Caco-2 (cell line): Measurements from ENCODE around the gene DUOXA1. TPM values are rescaled to one million over a fixed set of nuclear protein-coding genes. Genes with fewer than 3 reads are reported as not detected.
"Not testable (repeated sequence)": the region's sequence is repeated elsewhere in the genome, so short reads cannot be mapped to it uniquely, and the experiment has no call there.

Experiments used
- BruUV-seq: library from RNA; stranded (reverse); fragments of 400-500 nt; replicated peaks from 2 replicates; lab custom pipeline; 2021; lab: Mats Ljungman, UMichigan
- CTCF ChIA-PET: fragments of 300-600 bp; sonication (Branson Sonifier 250); formaldehyde crosslinking; loops from one replicate; lab custom pipeline; 2022; ENCODE audit warnings: antibody characterized with exemption; lab: Charles Lee
- POLR2A ChIA-PET: fragments of 300-600 bp; sonication (Branson Sonifier 250); formaldehyde crosslinking; loops from one replicate; lab custom pipeline; 2022; ENCODE audit warnings: antibody characterized with exemption; lab: Charles Lee
- DNase-seq, 2 experiments: peaks; one replicate each; pipeline versions ENCODE4 v3.0.0 to v3.0.0-alpha.2; 2020 to 2022
- H3K27me3 ChIP-seq: replicated peaks from 2 replicates; pipeline ENCODE4 v1.6.0; 2011; ENCODE audit warnings: low read length; ENCODE audit not compliant: control insufficient read depth, insufficient read depth
- H3K36me3 ChIP-seq: 2 replicates; pipeline ENCODE4 v1.5.1; 2011; ENCODE audit warnings: low read length; ENCODE audit not compliant: control insufficient read depth, insufficient read depth
- H3K4me1 ChIP-seq: fragments of 250-450 bp; sonication (Bioruptor Pico); 2 replicates; pipeline ENCODE4 v1.5.1; 2020; ENCODE audit warnings: mild to moderate bottlenecking
- H3K4me3 ChIP-seq: 2 replicates; pipeline ENCODE4 v1.5.1; 2011; ENCODE audit warnings: low read depth, mild to moderate bottlenecking, control low read depth, low read length
- H3K9me3 ChIP-seq: fragments of 250-450 bp; sonication (Bioruptor Pico); 2 replicates; pipeline ENCODE4 v1.5.1; 2020; ENCODE audit warnings: mild to moderate bottlenecking, moderate library complexity
- H3K27ac Mint-ChIP-seq: one replicate; pipeline ENCODE4 v1.8.0; 2022; ENCODE audit warnings: mixed read lengths; ENCODE audit not compliant: unreplicated experiment
- H3K27me3 Mint-ChIP-seq: one replicate; pipeline ENCODE4 v1.8.0; 2022; ENCODE audit warnings: mixed read lengths; ENCODE audit not compliant: insufficient read depth, unreplicated experiment
- H3K36me3 Mint-ChIP-seq: one replicate; pipeline ENCODE4 v1.8.0; 2022; ENCODE audit warnings: mild to moderate bottlenecking, mixed read lengths; ENCODE audit not compliant: insufficient read depth, unreplicated experiment
- H3K4me1 Mint-ChIP-seq: one replicate; pipeline ENCODE4 v1.8.0; 2022; ENCODE audit warnings: low read depth, mixed read lengths; ENCODE audit not compliant: unreplicated experiment
- H3K4me3 Mint-ChIP-seq: one replicate; pipeline ENCODE4 v1.8.0; 2022; ENCODE audit warnings: mild to moderate bottlenecking, moderate library complexity, mixed read lengths; ENCODE audit not compliant: unreplicated experiment
- H3K9me3 Mint-ChIP-seq: one replicate; pipeline ENCODE4 v1.8.0; 2022; ENCODE audit warnings: mixed read lengths; ENCODE audit not compliant: unreplicated experiment
- intact Hi-C: fragments of 100-400 bp; cut with micrococcal nuclease; formaldehyde crosslinking; loops from one replicate; pipeline ENCODE4 v1.10.0; 2022; ENCODE audit not compliant: unreplicated experiment
- total RNA-seq: library from RNA; stranded (reverse); gene quantifications from 2 replicates; pipeline ENCODE4 v1.2.3, GENCODE V29; 2022
- TF ChIP-seq, protein P1 (sequence below), 2 experiments: fragments of 200-600 bp in 1 of 2; IDR thresholded peaks; 1 replicate in 1 of 2; 2 replicates in 1 of 2; pipeline versions ENCODE4 v1.5.1 to v1.8.0; 2011 to 2022; ENCODE audit warnings: antibody characterized with exemption in 1 of 2, control low read depth in 1 of 2, inconsistent platforms in 1 of 2, low read depth in 1 of 2, low read length in 1 of 2, mild to moderate bottlenecking in 1 of 2, moderate library complexity in 1 of 2; ENCODE audit not compliant: insufficient read depth in 1 of 2, severe bottlenecking in 1 of 2, unreplicated experiment in 1 of 2

DUOXA1 gene
- total RNA-seq, 1 experiment from 2014 or later: not detected

DNA sequence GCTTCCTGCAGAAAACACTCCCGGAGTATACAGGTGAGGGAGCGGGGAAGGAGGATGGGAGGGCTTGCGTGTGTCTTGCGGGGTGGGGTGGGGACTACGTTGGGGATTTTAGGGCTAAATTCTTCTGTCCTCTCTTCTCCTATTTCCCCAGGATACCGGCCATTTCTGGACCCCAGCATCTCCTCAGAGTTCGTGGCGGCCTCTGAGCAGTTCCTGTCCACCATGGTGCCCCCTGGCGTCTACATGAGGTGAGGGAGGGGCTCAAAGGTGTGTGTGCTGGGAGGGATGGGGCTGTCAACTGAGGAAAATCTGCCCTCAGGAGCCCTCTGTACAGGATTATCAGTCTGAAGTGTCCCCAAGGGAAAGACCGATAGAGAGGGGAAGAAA, 6.7 kb upstream of the DUOXA1 start:
- no peaks in the 10 kb centered on the region for H3K4me1 Mint-ChIP-seq
- Histone ChIP-seq H3K9me3 (no peaks in the 10 kb centered on the region), H3K36me3 (no peaks in the 10 kb centered on the region), H3K4me3 (no peak overlapping the region), H3K4me1 (no peaks in the 10 kb centered on the region), H3K27me3 (no peaks in the 10 kb centered on the region)
- H3K27ac Mint-ChIP-seq: no peak overlapping the region
- TF ChIP-seq, protein P1, sequence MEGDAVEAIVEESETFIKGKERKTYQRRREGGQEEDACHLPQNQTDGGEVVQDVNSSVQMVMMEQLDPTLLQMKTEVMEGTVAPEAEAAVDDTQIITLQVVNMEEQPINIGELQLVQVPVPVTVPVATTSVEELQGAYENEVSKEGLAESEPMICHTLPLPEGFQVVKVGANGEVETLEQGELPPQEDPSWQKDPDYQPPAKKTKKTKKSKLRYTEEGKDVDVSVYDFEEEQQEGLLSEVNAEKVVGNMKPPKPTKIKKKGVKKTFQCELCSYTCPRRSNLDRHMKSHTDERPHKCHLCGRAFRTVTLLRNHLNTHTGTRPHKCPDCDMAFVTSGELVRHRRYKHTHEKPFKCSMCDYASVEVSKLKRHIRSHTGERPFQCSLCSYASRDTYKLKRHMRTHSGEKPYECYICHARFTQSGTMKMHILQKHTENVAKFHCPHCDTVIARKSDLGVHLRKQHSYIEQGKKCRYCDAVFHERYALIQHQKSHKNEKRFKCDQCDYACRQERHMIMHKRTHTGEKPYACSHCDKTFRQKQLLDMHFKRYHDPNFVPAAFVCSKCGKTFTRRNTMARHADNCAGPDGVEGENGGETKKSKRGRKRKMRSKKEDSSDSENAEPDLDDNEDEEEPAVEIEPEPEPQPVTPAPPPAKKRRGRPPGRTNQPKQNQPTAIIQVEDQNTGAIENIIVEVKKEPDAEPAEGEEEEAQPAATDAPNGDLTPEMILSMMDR (IDR thresholded peaks at IDR 0.05; ENCODE audit: insufficient read depth in 1 of 2, low read depth in 1 of 2, low read length in 1 of 2, severe bottlenecking in 1 of 2, unreplicated experiment in 1 of 2): no peak
- H3K9me3 Mint-ChIP-seq: no peaks in the 10 kb centered on the region
- no peaks in the 10 kb centered on the region for H3K36me3 Mint-ChIP-seq
- POLR2A ChIA-PET: no interaction called here
- CTCF ChIA-PET: interaction anchor here (1.6 kb wide), 1 partner anchor 10 kb away, joined by 4 read pairs; no protein-coding TSS in a partner anchor
- BruUV-seq: no TSS peak
- intact Hi-C loops: no loop called here
- no peak overlapping the region for H3K4me3 Mint-ChIP-seq
- H3K27me3 Mint-ChIP-seq: no peaks in the 10 kb centered on the region
- DNase-seq: no peak

DNA sequence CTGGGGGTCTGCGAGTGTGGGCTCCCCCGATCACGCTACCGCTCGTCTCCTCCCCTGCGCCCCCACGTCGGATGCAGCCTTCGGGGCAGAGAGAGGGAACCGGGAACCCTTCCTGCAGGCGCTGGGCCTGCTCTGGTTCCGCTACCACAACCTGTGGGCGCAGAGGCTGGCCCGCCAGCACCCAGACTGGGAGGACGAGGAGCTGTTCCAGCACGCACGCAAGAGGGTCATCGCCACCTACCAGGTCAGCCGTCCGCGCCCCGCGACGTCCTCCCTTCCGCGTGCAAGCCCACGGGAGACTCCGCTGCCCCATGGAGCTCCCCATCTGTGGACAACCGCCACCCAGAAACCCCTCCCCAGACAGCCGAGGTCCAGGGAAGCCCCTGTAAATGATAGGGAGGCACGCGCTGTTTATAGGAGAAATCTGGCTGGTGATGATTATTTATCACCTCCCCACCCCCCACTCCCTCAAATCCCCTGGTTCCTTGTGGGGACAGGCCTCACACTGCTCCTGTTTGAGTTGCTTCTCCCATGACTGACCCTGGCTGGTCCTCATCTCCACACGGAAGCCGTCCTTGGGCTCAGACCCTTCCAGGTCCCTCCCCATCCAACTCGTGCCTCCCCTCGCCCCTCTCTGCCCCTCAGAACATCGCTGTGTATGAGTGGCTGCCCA, 6.2 kb upstream of the DUOXA1 start:
- H3K27me3 Mint-ChIP-seq, H3K4me1 ChIP-seq, H3K36me3 Mint-ChIP-seq, H3K4me3 Mint-ChIP-seq, DNase-seq, H3K4me3 ChIP-seq, H3K27ac Mint-ChIP-seq, H3K9me3 Mint-ChIP-seq, H3K36me3 ChIP-seq, POLR2A ChIA-PET, BruUV-seq, H3K4me1 Mint-ChIP-seq, H3K9me3 ChIP-seq, H3K27me3 ChIP-seq, intact Hi-C loops: not testable (repeated sequence)
- CTCF ChIA-PET: interaction anchor here (1.1 kb wide), 1 partner anchor 18 kb away, joined by 4 read pairs; no protein-coding TSS in a partner anchor

DNA sequence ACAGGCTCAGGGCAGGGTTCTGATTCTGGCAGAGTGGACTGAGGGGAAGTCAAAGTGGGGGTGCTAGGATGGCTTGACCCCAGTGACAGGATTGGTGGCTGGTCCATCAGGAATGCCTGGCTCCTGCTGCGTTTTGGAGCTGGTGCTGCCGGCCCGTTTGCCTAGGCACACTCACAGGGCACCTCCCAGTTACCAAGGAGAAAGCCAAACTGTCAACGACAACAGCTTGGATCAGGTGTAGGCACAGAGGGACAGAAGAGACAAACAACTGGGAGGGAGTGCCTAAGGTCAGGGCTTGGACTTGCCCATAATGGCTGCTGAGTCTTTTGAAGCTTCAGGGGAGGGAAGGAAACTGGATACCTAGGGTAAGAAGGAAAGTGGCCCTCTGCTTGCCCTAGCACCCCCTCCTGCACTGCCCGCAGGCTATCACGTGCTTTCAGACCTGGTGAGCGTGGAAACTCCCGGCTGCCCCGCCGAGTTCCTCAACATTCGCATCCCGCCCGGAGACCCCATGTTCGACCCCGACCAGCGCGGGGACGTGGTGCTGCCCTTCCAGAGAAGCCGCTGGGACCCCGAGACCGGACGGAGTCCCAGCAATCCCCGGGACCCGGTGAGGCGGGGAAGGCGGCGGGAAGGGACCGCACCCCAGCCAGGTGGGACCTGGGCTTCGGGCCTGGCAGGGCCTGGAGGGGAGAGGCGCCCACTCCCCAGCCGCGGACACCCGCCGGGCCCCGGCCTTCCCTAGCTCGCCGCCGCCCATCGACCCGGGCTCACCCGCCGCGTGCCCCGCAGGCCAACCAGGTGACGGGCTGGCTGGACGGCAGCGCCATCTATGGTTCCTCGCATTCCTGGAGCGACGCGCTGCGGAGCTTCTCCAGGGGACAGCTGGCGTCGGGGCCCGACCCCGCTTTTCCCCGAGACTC, 5.3 kb upstream of the DUOXA1 start:
- Histone ChIP-seq H3K4me1 (no peaks in the 10 kb centered on the region), H3K27me3 (no peaks in the 10 kb centered on the region), H3K9me3 (no peaks in the 10 kb centered on the region), H3K4me3 (no peak overlapping the region), H3K36me3 (no peaks in the 10 kb centered on the region)
- ChIA-PET POLR2A (no interaction called here), CTCF (interaction anchor here (1.1 kb wide), 1 partner anchor 17 kb away, joined by 4 read pairs; no protein-coding TSS in a partner anchor)
- Mint-ChIP-seq H3K9me3 (no peaks in the 10 kb centered on the region), H3K4me1 (no peaks in the 10 kb centered on the region), H3K4me3 (no peak overlapping the region), H3K36me3 (no peaks in the 10 kb centered on the region), H3K27me3 (no peaks in the 10 kb centered on the region), H3K27ac (no peak overlapping the region)
- no TSS peak for BruUV-seq
- TF ChIP-seq, protein P1 (IDR thresholded peaks at IDR 0.05; ENCODE audit: insufficient read depth in 1 of 2, low read depth in 1 of 2, low read length in 1 of 2, severe bottlenecking in 1 of 2, unreplicated experiment in 1 of 2): no peak
- no peak for DNase-seq
- intact Hi-C loops: no loop called here
